C4-2B (cell line): Measurements from ENCODE around the gene MYCBPAP.

Source experiments
- ZFX ChIP-seq: fragments of 450-650 bp; IDR thresholded peaks from 2 replicates; pipeline ENCODE4 v1.6.1; 2017
- TF ChIP-seq, protein P1 (sequence below): fragments of 450-650 bp; conservative IDR thresholded peaks from 2 replicates; pipeline ENCODE4 v1.5.1; 2017; ENCODE audit warnings: mild to moderate bottlenecking

DNA sequence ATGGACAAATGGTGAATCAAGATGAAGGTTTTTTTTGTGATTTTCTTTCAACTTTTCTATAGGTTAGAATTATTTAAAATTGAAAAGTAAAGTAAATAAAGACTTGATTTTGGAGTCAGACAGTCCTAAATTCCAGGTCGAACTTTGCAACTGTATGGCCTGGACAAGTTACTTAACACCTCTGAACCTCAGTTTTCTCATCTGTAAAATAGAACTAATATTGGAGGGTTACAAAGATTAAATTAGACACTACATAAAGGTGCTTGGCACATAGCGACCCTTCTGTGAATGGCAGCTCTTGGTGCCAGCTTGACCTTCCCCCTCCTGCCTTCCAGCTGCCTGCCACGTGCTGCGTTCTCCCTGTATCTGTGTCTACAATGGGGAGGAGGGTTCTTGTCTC is 26.6 kb upstream of the MYCBPAP start:
- TF ChIP-seq, protein P1, sequence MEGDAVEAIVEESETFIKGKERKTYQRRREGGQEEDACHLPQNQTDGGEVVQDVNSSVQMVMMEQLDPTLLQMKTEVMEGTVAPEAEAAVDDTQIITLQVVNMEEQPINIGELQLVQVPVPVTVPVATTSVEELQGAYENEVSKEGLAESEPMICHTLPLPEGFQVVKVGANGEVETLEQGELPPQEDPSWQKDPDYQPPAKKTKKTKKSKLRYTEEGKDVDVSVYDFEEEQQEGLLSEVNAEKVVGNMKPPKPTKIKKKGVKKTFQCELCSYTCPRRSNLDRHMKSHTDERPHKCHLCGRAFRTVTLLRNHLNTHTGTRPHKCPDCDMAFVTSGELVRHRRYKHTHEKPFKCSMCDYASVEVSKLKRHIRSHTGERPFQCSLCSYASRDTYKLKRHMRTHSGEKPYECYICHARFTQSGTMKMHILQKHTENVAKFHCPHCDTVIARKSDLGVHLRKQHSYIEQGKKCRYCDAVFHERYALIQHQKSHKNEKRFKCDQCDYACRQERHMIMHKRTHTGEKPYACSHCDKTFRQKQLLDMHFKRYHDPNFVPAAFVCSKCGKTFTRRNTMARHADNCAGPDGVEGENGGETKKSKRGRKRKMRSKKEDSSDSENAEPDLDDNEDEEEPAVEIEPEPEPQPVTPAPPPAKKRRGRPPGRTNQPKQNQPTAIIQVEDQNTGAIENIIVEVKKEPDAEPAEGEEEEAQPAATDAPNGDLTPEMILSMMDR = no peak
- TF ChIP-seq ZFX = no peak
